ENCODE data around the gene IL16.
A peak's percentile ranks its signal among the peaks of the same experiment; 100 is the strongest.
"Not testable (repeated sequence)": the region's sequence is repeated elsewhere in the genome, so short reads cannot be mapped to it uniquely, and the experiment has no call there.

IL16 gene

GRCh38 chr15:81309647-81310450 lies 113.2 kb downstream of the IL16 start:
- DNase-seq (ENCODE audit: low read depth in 1 of 2, low spot score in 1 of 2) = no peak

- DNase-seq (ENCODE audit: low read depth in 1 of 2, low spot score in 1 of 2) = no peak
Measured at GRCh38 chr15:81310480-81310879, 113.8 kb downstream of the IL16 start.

DNA sequence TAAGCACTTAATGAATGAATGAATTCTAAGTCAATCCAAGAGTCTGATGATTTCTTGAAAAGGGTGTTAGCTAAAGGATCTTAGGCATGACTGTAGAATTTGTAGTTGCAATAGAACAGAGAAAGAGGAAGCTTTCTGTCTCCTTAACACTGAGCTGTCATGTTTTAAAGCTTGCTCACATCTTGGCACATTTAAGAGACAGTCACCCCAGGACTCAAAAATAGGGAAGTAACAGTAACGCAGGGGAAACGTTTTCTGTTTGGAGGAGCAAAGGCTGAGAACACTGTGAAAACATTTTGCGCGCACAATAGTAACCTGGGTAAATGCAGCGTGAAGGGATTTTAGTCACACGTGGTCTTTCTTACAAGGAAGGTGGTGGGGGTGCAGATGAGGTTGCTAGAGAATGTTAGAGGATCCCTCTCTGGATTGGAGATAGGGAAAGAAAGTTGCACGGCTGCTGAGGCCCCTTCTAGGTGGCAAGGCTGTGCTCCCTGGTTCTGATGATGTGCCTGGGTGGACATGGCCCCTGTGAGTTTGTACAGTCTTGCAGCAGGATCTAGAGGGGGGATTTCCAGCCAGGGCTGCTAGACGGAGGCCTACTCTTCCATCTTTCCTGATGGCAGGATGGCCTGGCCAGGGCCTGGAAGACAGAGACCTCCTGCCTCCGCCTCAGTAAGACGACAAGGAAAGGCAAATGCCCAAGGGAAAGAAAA lies 115.2 kb downstream of the IL16 start:
- DNase-seq (ENCODE audit: low read depth in 1 of 2, low spot score in 1 of 2) = no peak

DNA sequence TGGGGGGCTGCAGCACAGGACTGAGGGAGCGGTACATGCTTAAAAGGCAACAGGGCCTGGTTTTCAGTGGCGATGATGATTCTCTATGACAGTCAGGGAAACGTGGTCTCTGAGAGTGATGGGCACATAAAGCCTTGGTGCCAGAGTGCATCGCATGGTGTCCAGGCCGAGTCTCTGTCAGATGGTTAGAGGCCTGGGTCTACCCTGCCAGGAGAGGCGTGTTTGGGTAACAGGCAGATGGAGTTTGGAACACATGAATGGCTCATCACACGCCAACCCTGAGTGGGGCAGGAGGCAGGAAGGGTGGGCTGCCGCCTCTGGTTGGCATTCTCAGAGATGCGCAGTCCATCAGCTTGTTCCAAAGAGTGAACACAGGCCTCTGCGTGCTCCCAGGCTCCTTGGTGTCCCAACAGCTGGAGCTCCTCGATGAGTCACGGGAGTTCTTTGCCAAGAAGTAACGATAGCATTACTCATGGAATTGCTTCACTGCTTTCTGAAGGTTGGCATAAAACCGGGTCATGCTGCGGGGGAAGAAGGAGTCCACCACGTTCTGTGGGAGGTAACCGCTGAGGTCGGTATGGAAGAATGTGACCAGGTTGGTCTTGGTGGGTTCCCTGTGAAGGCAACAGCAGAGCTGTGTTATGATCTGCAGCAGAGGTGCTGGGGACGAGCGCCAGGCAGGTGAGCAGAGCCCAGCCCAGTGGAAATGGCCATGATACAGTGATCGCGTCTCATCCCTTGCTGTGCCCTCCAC lies 116.3 kb downstream of the IL16 start:
- no peak for DNase-seq (ENCODE audit: low read depth in 1 of 2, low spot score in 1 of 2)

DNA sequence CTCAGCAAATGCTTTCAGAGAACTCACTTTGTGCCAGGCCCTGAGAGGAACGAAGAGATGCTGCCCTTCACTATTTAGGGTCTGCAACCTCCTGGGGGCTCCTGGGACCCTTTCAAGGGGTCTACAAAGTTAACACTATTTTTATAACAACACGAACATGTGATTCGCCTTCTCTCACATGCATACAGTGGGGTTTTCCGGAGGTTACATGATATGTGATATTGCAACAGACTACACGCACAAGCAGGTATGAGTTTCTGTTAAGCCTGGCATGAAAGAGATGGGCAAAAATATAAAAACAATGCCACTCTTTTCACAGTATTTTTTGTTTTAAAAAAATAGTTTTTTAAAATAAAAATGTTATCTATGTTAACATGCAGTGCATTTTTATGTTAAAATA lies 117.0 kb downstream of the IL16 start:
- DNase-seq (ENCODE audit: low read depth in 1 of 2, low spot score in 1 of 2) = no peak

GRCh38 chr15:81314378-81314777 lies 117.7 kb downstream of the IL16 start:
- no peak for DNase-seq (ENCODE audit: low read depth in 1 of 2, low spot score in 1 of 2)

- DNase-seq (ENCODE audit: low read depth in 1 of 2, low spot score in 1 of 2) = no peak
Measured at GRCh38 chr15:81315452-81316175, 118.9 kb downstream of the IL16 start.

DNA sequence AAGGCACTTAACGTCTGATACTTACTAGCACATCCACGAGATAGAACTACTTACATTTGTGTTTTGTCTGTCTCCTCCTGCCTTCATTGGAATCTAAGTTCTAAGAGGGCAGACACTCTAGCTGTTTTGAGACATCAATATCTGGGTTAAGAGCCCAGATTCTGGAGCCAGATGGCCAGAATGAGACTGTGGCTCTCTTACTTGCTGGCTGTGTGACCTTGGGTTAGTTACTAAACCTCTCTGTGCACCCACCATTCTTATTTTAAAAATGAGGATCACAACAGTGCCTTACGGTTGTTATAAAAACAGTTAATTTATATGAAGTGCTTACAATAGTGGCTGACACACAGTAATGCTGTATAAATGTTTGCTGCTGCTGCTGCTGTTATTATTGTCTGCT lies 119.6 kb downstream of the IL16 start:
- DNase-seq (ENCODE audit: low read depth in 1 of 2, low spot score in 1 of 2) = no peak

GRCh38 chr15:81317642-81318017 lies 121.0 kb downstream of the IL16 start:
- no peak for DNase-seq (ENCODE audit: low read depth in 1 of 2, low spot score in 1 of 2)

DNA sequence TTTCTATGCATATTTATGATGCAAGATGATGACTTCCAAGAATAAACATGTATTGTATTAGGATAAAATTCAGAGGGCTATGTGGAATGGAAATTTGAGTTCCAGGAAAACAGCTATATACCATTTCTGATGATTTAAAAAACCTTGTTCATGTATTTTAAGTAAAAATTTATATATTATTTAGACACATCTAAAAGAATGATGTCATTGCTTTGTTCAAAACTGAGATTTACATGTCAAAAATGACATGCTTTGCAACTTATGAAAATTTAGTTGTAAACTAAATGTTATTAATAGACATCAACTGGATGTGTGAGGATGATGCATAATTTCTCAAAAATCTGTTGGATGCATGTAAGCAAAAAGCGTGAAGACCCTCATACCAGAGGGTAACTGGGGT lies 125.0 kb downstream of the IL16 start:
- no peak for DNase-seq (ENCODE audit: low read depth in 1 of 2, low spot score in 1 of 2)

- no peak for DNase-seq (ENCODE audit: low read depth in 1 of 2, low spot score in 1 of 2)
Measured at GRCh38 chr15:81322676-81323253, 126.1 kb downstream of the IL16 start.

GRCh38 chr15:81323559-81323943 lies 126.9 kb downstream of the IL16 start:
- no peak for DNase-seq (ENCODE audit: low read depth in 1 of 2, low spot score in 1 of 2)

DNA sequence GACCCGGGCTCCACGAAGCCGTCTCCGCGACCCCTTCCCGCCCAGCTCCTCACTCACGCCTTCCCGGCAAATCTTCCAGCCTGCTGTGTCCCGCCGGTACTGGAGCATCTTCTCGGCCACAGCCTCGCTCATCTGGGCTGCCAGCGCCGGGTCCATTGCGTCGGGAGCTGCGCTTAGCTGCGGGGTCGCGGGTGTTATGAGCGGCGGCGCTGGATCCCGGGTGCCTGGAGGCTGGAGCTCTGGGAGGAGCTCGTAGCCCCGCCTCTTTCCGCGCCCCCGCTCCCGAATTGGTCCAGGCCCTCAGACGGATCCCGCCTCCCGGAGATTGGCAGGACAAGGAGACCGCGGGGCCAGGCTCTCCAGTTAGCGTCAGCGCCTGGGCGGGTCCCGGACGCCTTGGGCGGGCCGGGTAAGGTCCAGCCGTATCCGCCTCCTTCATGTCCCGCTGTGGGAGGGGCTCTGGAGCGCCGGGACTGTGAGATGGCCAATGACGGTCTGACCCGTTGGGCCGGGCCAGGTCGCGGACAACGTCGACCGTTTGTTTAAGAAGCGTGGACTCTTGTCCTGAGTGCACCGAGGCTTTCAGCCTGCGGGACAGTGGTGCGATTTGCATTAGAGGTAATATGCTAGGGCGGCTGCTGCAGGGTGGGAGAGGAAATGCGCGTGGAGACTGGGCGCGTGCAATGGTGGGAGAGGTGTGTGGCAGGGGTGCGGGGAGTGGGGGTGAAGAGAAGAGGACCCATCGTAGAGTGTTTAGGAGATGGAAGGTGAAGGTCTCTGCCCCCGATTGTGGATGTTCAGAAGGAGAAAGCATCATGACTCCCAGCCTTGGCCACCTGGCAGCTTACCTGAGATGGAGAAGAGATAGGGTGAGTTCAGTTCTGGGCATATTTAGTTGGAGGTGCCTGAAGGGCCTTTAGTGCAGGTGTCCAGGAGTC lies 127.5 kb downstream of the IL16 start, which contains the start of gene STARD5:
Gene STARD5, minus strand, starts transcription at position 198 of the 938 bp plus-strand sequence. Its CDS starts 42 bp downstream, at position 156.
- peak; percentile 91 to 93 for DNase-seq (ENCODE audit: low read depth in 1 of 2, low spot score in 1 of 2)

- DNase-seq (ENCODE audit: low read depth in 1 of 2, low spot score in 1 of 2) = no peak
Measured at GRCh38 chr15:81326466-81327212, 130.0 kb downstream of the IL16 start.

DNA sequence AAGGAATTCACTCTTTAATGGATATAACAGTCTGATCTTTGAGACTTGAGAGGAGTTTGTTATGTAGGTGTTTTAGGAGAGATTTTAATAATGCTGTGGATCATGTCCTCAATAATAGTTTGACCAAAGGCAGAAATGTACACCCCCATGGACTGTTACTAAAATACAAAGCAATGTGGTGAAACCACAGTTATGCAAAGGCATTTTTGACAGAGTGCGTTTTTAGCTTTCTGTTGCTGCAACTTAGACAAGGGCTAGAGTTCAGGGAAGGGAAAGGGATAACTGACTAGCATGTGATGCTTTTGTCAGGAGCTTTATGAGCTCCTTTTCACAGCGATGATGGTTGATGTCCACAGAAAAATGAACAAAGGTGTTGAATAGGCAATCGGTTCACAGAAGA lies 130.8 kb downstream of the IL16 start:
- no peak for DNase-seq (ENCODE audit: low read depth in 1 of 2, low spot score in 1 of 2)

GRCh38 chr15:81329446-81329845 lies 132.8 kb downstream of the IL16 start:
- DNase-seq (ENCODE audit: low read depth in 1 of 2, low spot score in 1 of 2) = no peak

GRCh38 chr15:81330366-81331090 lies 133.8 kb downstream of the IL16 start:
- DNase-seq (ENCODE audit: low read depth in 1 of 2, low spot score in 1 of 2) = no peak

DNA sequence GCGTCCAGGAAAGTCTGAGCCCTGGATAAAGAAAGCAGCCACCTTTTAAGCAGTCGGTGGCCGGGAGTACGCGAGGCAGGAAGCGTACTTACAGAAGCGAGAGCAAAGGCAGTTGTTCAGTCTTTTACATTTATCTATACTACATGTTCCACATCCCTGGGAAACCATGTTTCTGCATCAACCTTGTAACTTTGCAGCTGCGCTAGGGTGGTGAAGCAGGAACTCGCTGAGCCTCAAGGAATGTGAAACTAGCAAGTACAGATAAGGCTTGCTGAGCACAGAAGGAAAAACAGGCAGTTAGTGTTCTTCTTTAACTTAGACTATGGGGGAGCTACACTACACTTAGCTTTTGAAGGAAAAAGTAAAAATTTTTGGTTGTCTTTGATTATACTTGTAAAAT lies 134.5 kb downstream of the IL16 start:
- DNase-seq (ENCODE audit: low read depth in 1 of 2, low spot score in 1 of 2) = not testable (repeated sequence)
